T47D (cell line): ENCODE measurements around the gene APOO.

ENCODE experiments used
- DNase-seq, 2 experiments: peaks; one replicate each; pipeline versions ENCODE4 v3.0.0 to v3.0.0-alpha.2; 2011 to 2012; ENCODE audit warnings: low read depth in 1 of 2, low spot score in 1 of 2
- JUND ChIP-seq: IDR thresholded peaks from 2 replicates; pipeline ENCODE4 v1.6.1; 2012; ENCODE audit warnings: low read depth
- in situ Hi-C: cut with HindIII; loops from 2 replicates; pipeline ENCODE4 v1.10.0; 2016; ENCODE audit warnings: low sequenced_read_pairs, low pct_unique_long_range_greater_than_20kb

Gene APOO

GRCh38 chrX:23820235-23820782 is 87.4 kb downstream of the APOO start:
- no peak for DNase-seq
- in situ Hi-C loops = no loop called here
- no peak for TF ChIP-seq JUND

- DNase-seq = no peak
- in situ Hi-C loops = no loop called here
- TF ChIP-seq JUND = no peak
These were observed 88.1 kb downstream of the APOO start for GRCh38 chrX:23819385-23820234.

GRCh38 chrX:23817979-23818336 is 89.8 kb downstream of the APOO start:
- DNase-seq = no peak
- TF ChIP-seq JUND = no peak
- in situ Hi-C loops = no loop called here

- in situ Hi-C loops = no loop called here
- no peak for TF ChIP-seq JUND
- no peak for DNase-seq
These were observed 91.6 kb downstream of the APOO start for GRCh38 chrX:23816179-23816578.

GRCh38 chrX:23815376-23815775 is 92.4 kb downstream of the APOO start:
- no peak for TF ChIP-seq JUND
- DNase-seq = no peak
- in situ Hi-C loops = no loop called here

- no peak for TF ChIP-seq JUND
- DNase-seq = no peak
- in situ Hi-C loops = no loop called here
These were observed 93.9 kb downstream of the APOO start for GRCh38 chrX:23813808-23814207.

- TF ChIP-seq JUND = no peak
- DNase-seq = no peak
- in situ Hi-C loops = no loop called here
These were observed 96.1 kb downstream of the APOO start for GRCh38 chrX:23811656-23812055.

GRCh38 chrX:23811108-23811651 is 96.6 kb downstream of the APOO start:
- in situ Hi-C loops = no loop called here
- no peak for DNase-seq
- TF ChIP-seq JUND = no peak

- TF ChIP-seq JUND = no peak
- DNase-seq = no peak
- in situ Hi-C loops = no loop called here
These were observed 97.5 kb downstream of the APOO start for GRCh38 chrX:23810279-23810678.

GRCh38 chrX:23805389-23805788 is 102.3 kb downstream of the APOO start:
- in situ Hi-C loops = no loop called here
- no peak for DNase-seq
- TF ChIP-seq JUND = no peak

GRCh38 chrX:23804578-23804977 is 103.2 kb downstream of the APOO start:
- DNase-seq = no peak
- TF ChIP-seq JUND = no peak
- in situ Hi-C loops = no loop called here

- peak in 1 of 2 experiments; percentile 73 for DNase-seq
- in situ Hi-C loops = no loop called here
- no peak for TF ChIP-seq JUND
These were observed 103.8 kb downstream of the APOO start for GRCh38 chrX:23803931-23804381.

- no peak for DNase-seq
- no peak for TF ChIP-seq JUND
- in situ Hi-C loops = no loop called here
These were observed 105.3 kb downstream of the APOO start for GRCh38 chrX:23802431-23802830.
